MM.1S (cell line): ENCODE data around the gene PSMG3.

Experiments
- EZH2 ChIP-seq: fragments of 300-600 bp; sonication (generic); optimal IDR thresholded peaks from 2 replicates; pipeline ENCODE3; 2017; ENCODE audit warnings: low read depth, mild to moderate bottlenecking, antibody characterized with exemption, low read length, mixed read lengths
- TF ChIP-seq, protein P1 (sequence below): fragments of 300-600 bp; sonication (generic); IDR thresholded peaks from 2 replicates; pipeline ENCODE4 v1.5.1; 2016; ENCODE audit warnings: antibody characterized with exemption, low read length, mixed read lengths

DNA sequence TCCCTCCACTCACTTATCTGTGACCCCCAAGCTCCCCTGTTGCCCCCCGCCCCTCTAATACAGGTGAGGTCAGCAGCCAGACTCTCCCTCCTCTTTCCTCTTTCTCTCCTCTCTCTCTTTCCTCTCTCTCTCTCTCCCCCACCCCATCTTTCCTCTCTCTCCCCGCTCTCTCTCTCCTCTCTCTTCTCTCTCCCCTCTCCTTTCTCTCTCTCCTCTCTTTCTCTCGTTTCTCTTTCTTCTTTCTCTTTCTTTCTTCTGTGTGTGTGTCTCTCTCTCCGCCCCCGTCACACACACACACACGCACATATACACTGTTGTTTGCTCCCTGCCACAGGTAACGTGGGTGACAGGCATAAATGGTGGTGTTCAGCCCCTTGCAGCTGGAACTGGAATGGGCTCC, 37.2 kb upstream of the PSMG3 start:
- no peak for TF ChIP-seq EZH2
- TF ChIP-seq, protein P1, sequence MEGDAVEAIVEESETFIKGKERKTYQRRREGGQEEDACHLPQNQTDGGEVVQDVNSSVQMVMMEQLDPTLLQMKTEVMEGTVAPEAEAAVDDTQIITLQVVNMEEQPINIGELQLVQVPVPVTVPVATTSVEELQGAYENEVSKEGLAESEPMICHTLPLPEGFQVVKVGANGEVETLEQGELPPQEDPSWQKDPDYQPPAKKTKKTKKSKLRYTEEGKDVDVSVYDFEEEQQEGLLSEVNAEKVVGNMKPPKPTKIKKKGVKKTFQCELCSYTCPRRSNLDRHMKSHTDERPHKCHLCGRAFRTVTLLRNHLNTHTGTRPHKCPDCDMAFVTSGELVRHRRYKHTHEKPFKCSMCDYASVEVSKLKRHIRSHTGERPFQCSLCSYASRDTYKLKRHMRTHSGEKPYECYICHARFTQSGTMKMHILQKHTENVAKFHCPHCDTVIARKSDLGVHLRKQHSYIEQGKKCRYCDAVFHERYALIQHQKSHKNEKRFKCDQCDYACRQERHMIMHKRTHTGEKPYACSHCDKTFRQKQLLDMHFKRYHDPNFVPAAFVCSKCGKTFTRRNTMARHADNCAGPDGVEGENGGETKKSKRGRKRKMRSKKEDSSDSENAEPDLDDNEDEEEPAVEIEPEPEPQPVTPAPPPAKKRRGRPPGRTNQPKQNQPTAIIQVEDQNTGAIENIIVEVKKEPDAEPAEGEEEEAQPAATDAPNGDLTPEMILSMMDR, result no peak
